ENCODE results near the gene STXBP4. TPM values are rescaled to one million over a fixed set of nuclear protein-coding genes. Genes with fewer than 3 reads are reported as not detected.

Gene STXBP4
- total RNA-seq, 4 donors from 2014 or later: 7.3 to 35.0 (median 18.0) TPM

- no peak for TF ChIP-seq CTCF (IDR thresholded peaks at IDR 0.05; ENCODE audit: low read depth)
Observed at GRCh38 chr17:55062921-55063320, 94.4 kb downstream of the STXBP4 start.

- no peak for TF ChIP-seq CTCF (IDR thresholded peaks at IDR 0.05; ENCODE audit: low read depth)
Observed at GRCh38 chr17:55063885-55064874, 95.6 kb downstream of the STXBP4 start.

- no peak for TF ChIP-seq CTCF (IDR thresholded peaks at IDR 0.05; ENCODE audit: low read depth)
Observed at GRCh38 chr17:55067697-55068439, 99.3 kb downstream of the STXBP4 start.

GRCh38 chr17:55068862-55069811 is 100.6 kb downstream of the STXBP4 start:
- no peak for TF ChIP-seq CTCF (IDR thresholded peaks at IDR 0.05; ENCODE audit: low read depth)

- no peak for TF ChIP-seq CTCF (IDR thresholded peaks at IDR 0.05; ENCODE audit: low read depth)
Observed at GRCh38 chr17:55069983-55070529, 101.5 kb downstream of the STXBP4 start.

- no peak for TF ChIP-seq CTCF (IDR thresholded peaks at IDR 0.05; ENCODE audit: low read depth)
Observed at GRCh38 chr17:55072898-55073297, 104.3 kb downstream of the STXBP4 start.

All from subcutaneous adipose tissue (tissue), 4 donors.